Stimulated activated naive CD8-positive, alpha-beta T cell treated with anti-CD3 and anti-CD28 coated beads, Interleukin-15, Interleukin-2, amounts not matched to agents 100 ng/mL and 50 ng/mL, for 24 hours (primary cell): ENCODE measurements around the gene VAV1.
A peak's percentile ranks its signal among the peaks of the same experiment; 100 is the strongest.
"Not testable (repeated sequence)": the region's sequence is repeated elsewhere in the genome, so short reads cannot be mapped to it uniquely, and the experiment has no call there.

Source experiments
- H3K27ac Mint-ChIP-seq: one replicate; pipeline ENCODE4 v1.8.0; 2021; ENCODE audit warnings: mild to moderate bottlenecking, mixed read lengths
- H3K27me3 Mint-ChIP-seq: one replicate; pipeline ENCODE4 v1.8.0; 2021; ENCODE audit warnings: mixed read lengths
- H3K36me3 Mint-ChIP-seq: one replicate; pipeline ENCODE4 v1.8.0; 2021; ENCODE audit warnings: low read depth, mixed read lengths
- H3K4me1 Mint-ChIP-seq: one replicate; pipeline ENCODE4 v1.8.0; 2021; ENCODE audit warnings: low read depth, mixed read lengths
- H3K4me3 Mint-ChIP-seq: one replicate; pipeline ENCODE4 v1.8.0; 2021; ENCODE audit warnings: mild to moderate bottlenecking, mixed read lengths
- H3K9me3 Mint-ChIP-seq: one replicate; pipeline ENCODE4 v1.8.0; 2021; ENCODE audit warnings: mixed read lengths

Gene VAV1

GRCh38 chr19:6787393-6787792 lies 14.9 kb downstream of the VAV1 start:
- H3K4me3 Mint-ChIP-seq: no peak overlapping the region
- H3K4me1 Mint-ChIP-seq: peaks cover 51% of the 10 kb centered on the region
- no peaks in the 10 kb centered on the region for H3K27me3 Mint-ChIP-seq
- H3K27ac Mint-ChIP-seq: no peak overlapping the region
- peaks cover 41% of the 10 kb centered on the region for H3K36me3 Mint-ChIP-seq
- H3K9me3 Mint-ChIP-seq: no peaks in the 10 kb centered on the region

GRCh38 chr19:6788896-6789295 lies 16.4 kb downstream of the VAV1 start:
- H3K4me3 Mint-ChIP-seq: no peak overlapping the region
- peaks cover 51% of the 10 kb centered on the region for H3K4me1 Mint-ChIP-seq

GRCh38 chr19:6790194-6791128 lies 18.0 kb downstream of the VAV1 start:
- H3K27ac Mint-ChIP-seq: no peak overlapping the region
- peaks cover 61% of the 10 kb centered on the region for H3K36me3 Mint-ChIP-seq
- peaks cover 55% of the 10 kb centered on the region for H3K4me1 Mint-ChIP-seq
- peaks cover 5% of the 10 kb centered on the region for H3K9me3 Mint-ChIP-seq
- no peaks in the 10 kb centered on the region for H3K27me3 Mint-ChIP-seq
- H3K4me3 Mint-ChIP-seq: no peak overlapping the region

More at GRCh38 chr19:6788896-6789295, 16.4 kb downstream of the VAV1 start:
- H3K27ac Mint-ChIP-seq: no peak overlapping the region
- H3K36me3 Mint-ChIP-seq: peaks cover 52% of the 10 kb centered on the region
- no peaks in the 10 kb centered on the region for H3K27me3 Mint-ChIP-seq
- no peaks in the 10 kb centered on the region for H3K9me3 Mint-ChIP-seq

GRCh38 chr19:6791237-6791636 lies 18.7 kb downstream of the VAV1 start:
- Mint-ChIP-seq H3K4me3 (no peak overlapping the region), H3K27ac (peak overlapping the region; percentile 14), H3K36me3 (peaks cover 63% of the 10 kb centered on the region), H3K9me3 (peaks cover 5% of the 10 kb centered on the region), H3K4me1 (peaks cover 59% of the 10 kb centered on the region), H3K27me3 (no peaks in the 10 kb centered on the region)

GRCh38 chr19:6793411-6793810 lies 20.9 kb downstream of the VAV1 start:
- H3K27me3 Mint-ChIP-seq: no peaks in the 10 kb centered on the region
- H3K27ac Mint-ChIP-seq: no peak overlapping the region
- peaks cover 63% of the 10 kb centered on the region for H3K36me3 Mint-ChIP-seq
- H3K4me3 Mint-ChIP-seq: no peak overlapping the region
- H3K4me1 Mint-ChIP-seq: peaks cover 75% of the 10 kb centered on the region
- peaks cover 5% of the 10 kb centered on the region for H3K9me3 Mint-ChIP-seq

- peaks cover 66% of the 10 kb centered on the region for H3K36me3 Mint-ChIP-seq
- peaks cover 5% of the 10 kb centered on the region for H3K9me3 Mint-ChIP-seq
- peaks cover 73% of the 10 kb centered on the region for H3K4me1 Mint-ChIP-seq
- no peak overlapping the region for H3K4me3 Mint-ChIP-seq
- no peaks in the 10 kb centered on the region for H3K27me3 Mint-ChIP-seq
- H3K27ac Mint-ChIP-seq: no peak overlapping the region
These were observed 21.5 kb downstream of the VAV1 start for GRCh38 chr19:6793973-6794372.

GRCh38 chr19:6794686-6795431 lies 22.4 kb downstream of the VAV1 start:
- Mint-ChIP-seq H3K9me3 (peaks cover 5% of the 10 kb centered on the region), H3K36me3 (peaks cover 68% of the 10 kb centered on the region), H3K4me3 (no peak overlapping the region), H3K4me1 (peaks cover 75% of the 10 kb centered on the region), H3K27ac (no peak overlapping the region), H3K27me3 (no peaks in the 10 kb centered on the region)

GRCh38 chr19:6796278-6796677 lies 23.8 kb downstream of the VAV1 start:
- Mint-ChIP-seq H3K4me1 (peaks cover 85% of the 10 kb centered on the region), H3K4me3 (no peak overlapping the region), H3K9me3 (peaks cover 5% of the 10 kb centered on the region), H3K36me3 (peaks cover 69% of the 10 kb centered on the region), H3K27me3 (no peaks in the 10 kb centered on the region), H3K27ac (peak overlapping the region; percentile 2)

- peaks cover 56% of the 10 kb centered on the region for H3K36me3 Mint-ChIP-seq
These were observed 25.1 kb downstream of the VAV1 start for GRCh38 chr19:6797646-6798045.

GRCh38 chr19:6800160-6800790 lies 27.8 kb downstream of the VAV1 start:
- Mint-ChIP-seq H3K4me1 (peaks cover 69% of the 10 kb centered on the region), H3K36me3 (peaks cover 37% of the 10 kb centered on the region), H3K4me3 (peak overlapping the region; percentile 84), H3K27ac (peak overlapping the region; percentile 94)
- H3K9me3 Mint-ChIP-seq, H3K27me3 Mint-ChIP-seq: not testable (repeated sequence)

More at GRCh38 chr19:6797646-6798045, 25.1 kb downstream of the VAV1 start:
- Mint-ChIP-seq H3K27me3 (no peaks in the 10 kb centered on the region), H3K4me1 (peaks cover 77% of the 10 kb centered on the region), H3K27ac (no peak overlapping the region), H3K4me3 (no peak overlapping the region), H3K9me3 (peaks cover 5% of the 10 kb centered on the region)

GRCh38 chr19:6800991-6801484 lies 28.5 kb downstream of the VAV1 start:
- Mint-ChIP-seq H3K27ac (peak overlapping the region; percentile 94), H3K4me3 (peak overlapping the region; percentile 84), H3K27me3 (no peaks in the 10 kb centered on the region), H3K9me3 (no peaks in the 10 kb centered on the region), H3K36me3 (peaks cover 31% of the 10 kb centered on the region), H3K4me1 (peaks cover 66% of the 10 kb centered on the region)

GRCh38 chr19:6801485-6802086 lies 29.1 kb downstream of the VAV1 start:
- peak overlapping the region; percentile 95 for H3K27ac Mint-ChIP-seq
- H3K36me3 Mint-ChIP-seq: peaks cover 29% of the 10 kb centered on the region

GRCh38 chr19:6802336-6803035 lies 30.0 kb downstream of the VAV1 start:
- H3K27ac Mint-ChIP-seq: peak overlapping the region; percentile 94
- peak overlapping the region; percentile 84 for H3K4me3 Mint-ChIP-seq
- H3K27me3 Mint-ChIP-seq: no peaks in the 10 kb centered on the region
- H3K36me3 Mint-ChIP-seq: peaks cover 33% of the 10 kb centered on the region
- H3K9me3 Mint-ChIP-seq: no peaks in the 10 kb centered on the region
- peaks cover 65% of the 10 kb centered on the region for H3K4me1 Mint-ChIP-seq

More at GRCh38 chr19:6801485-6802086, 29.1 kb downstream of the VAV1 start:
- Mint-ChIP-seq H3K4me3 (peak overlapping the region; percentile 84), H3K27me3 (no peaks in the 10 kb centered on the region), H3K4me1 (peaks cover 66% of the 10 kb centered on the region), H3K9me3 (no peaks in the 10 kb centered on the region)

GRCh38 chr19:6803036-6803404 lies 30.5 kb downstream of the VAV1 start:
- peaks cover 59% of the 10 kb centered on the region for H3K4me1 Mint-ChIP-seq
- H3K36me3 Mint-ChIP-seq: peaks cover 33% of the 10 kb centered on the region
- H3K4me3 Mint-ChIP-seq: peak overlapping the region; percentile 84
- no peaks in the 10 kb centered on the region for H3K27me3 Mint-ChIP-seq
- no peaks in the 10 kb centered on the region for H3K9me3 Mint-ChIP-seq
- H3K27ac Mint-ChIP-seq: peak overlapping the region; percentile 94
